OCI-LY1 (cell line): ENCODE results near the gene SYAP1.

Experiments
- H2AFZ ChIP-seq: fragments of 200-600 bp; sonication (generic), shearing (Covaris generic); 2 replicates; pipeline ENCODE4 v1.6.0; 2014; ENCODE audit warnings: antibody characterized with exemption, mild to moderate bottlenecking, low read length
- H3F3A ChIP-seq: fragments of 200-600 bp; sonication (generic), shearing (Covaris generic); 2 replicates; pipeline ENCODE4 v1.6.0; 2014; ENCODE audit warnings: mild to moderate bottlenecking, antibody characterized with exemption, low read length, moderate library complexity; ENCODE audit not compliant: insufficient read depth
- H3K27ac ChIP-seq: fragments of 200-600 bp; sonication (generic); 2 replicates; pipeline ENCODE4 v1.5.1; 2014; ENCODE audit warnings: low read length, mixed run types, mild to moderate bottlenecking, low read depth; ENCODE audit not compliant: poor library complexity, severe bottlenecking
- H3K27me3 ChIP-seq: fragments of 200-600 bp; sonication (generic); 2 replicates; pipeline ENCODE4 v1.6.0; 2014; ENCODE audit warnings: antibody characterized with exemption, mild to moderate bottlenecking, low read length, moderate library complexity; ENCODE audit not compliant: insufficient read depth
- H3K36me3 ChIP-seq: fragments of 200-600 bp; sonication (generic); 2 replicates; pipeline ENCODE4 v1.6.1; 2014; ENCODE audit warnings: mild to moderate bottlenecking, antibody characterized with exemption, low read length, moderate library complexity, mixed read lengths; ENCODE audit not compliant: insufficient read depth
- H3K4me1 ChIP-seq: fragments of 200-600 bp; sonication (generic); 2 replicates; pipeline ENCODE4 v1.5.1; 2014; ENCODE audit warnings: mild to moderate bottlenecking, low read length, moderate library complexity; ENCODE audit not compliant: insufficient read depth, severe bottlenecking
- H3K4me2 ChIP-seq: fragments of 200-600 bp; sonication (generic), shearing (Covaris generic); 2 replicates; pipeline ENCODE4 v1.6.1; 2014; ENCODE audit warnings: low read length
- H3K4me3 ChIP-seq: fragments of 200-600 bp; sonication (generic); 2 replicates; pipeline ENCODE4 v1.5.1; 2014; ENCODE audit warnings: low read length, low read depth, mild to moderate bottlenecking, mixed read lengths; ENCODE audit not compliant: poor library complexity, severe bottlenecking
- H3K79me2 ChIP-seq: fragments of 200-600 bp; shearing (Covaris generic); 2 replicates; pipeline ENCODE4 v1.6.1; 2016; ENCODE audit warnings: mixed run types, low read length, mixed read lengths; ENCODE audit not compliant: insufficient read depth
- H3K9ac ChIP-seq: fragments of 200-600 bp; sonication (generic), shearing (Covaris generic); 2 replicates; pipeline ENCODE4 v1.6.1; 2014; ENCODE audit warnings: mild to moderate bottlenecking, low read length, mixed read lengths
- H3K9me2 ChIP-seq: fragments of 200-600 bp; sonication (generic), shearing (Covaris generic); 2 replicates; pipeline ENCODE4 v1.6.1; 2014; ENCODE audit warnings: low read depth, mild to moderate bottlenecking, low read length, mixed read lengths
- H3K9me3 ChIP-seq: fragments of 200-600 bp; shearing (Covaris generic); 2 replicates; pipeline ENCODE4 v1.6.1; 2014; ENCODE audit warnings: low read length, mixed read lengths
- H4K20me1 ChIP-seq: fragments of 200-600 bp; sonication (generic), shearing (Covaris generic); 2 replicates; pipeline ENCODE4 v1.6.0; 2016; ENCODE audit warnings: mild to moderate bottlenecking, low read length; ENCODE audit not compliant: insufficient read depth
- EZH2 ChIP-seq: fragments of 200-600 bp; sonication (generic), shearing (Covaris generic); IDR thresholded peaks from 2 replicates; pipeline ENCODE4 v1.8.0; 2017; ENCODE audit warnings: borderline replicate concordance, mixed run types, mild to moderate bottlenecking, antibody characterized with exemption, low read length, moderate library complexity, mixed read lengths
- TF ChIP-seq, protein P1 (sequence below): fragments of 200-600 bp; sonication (generic), shearing (Covaris generic); IDR thresholded peaks from 2 replicates; pipeline ENCODE4 v1.5.1; 2017; ENCODE audit warnings: mild to moderate bottlenecking, antibody characterized with exemption, low read length, moderate library complexity, mixed read lengths

SYAP1 gene

GRCh38 chrX:16788477-16788876 is 69.1 kb downstream of the SYAP1 start:
- TF ChIP-seq EZH2, result no peak
- TF ChIP-seq, protein P1, sequence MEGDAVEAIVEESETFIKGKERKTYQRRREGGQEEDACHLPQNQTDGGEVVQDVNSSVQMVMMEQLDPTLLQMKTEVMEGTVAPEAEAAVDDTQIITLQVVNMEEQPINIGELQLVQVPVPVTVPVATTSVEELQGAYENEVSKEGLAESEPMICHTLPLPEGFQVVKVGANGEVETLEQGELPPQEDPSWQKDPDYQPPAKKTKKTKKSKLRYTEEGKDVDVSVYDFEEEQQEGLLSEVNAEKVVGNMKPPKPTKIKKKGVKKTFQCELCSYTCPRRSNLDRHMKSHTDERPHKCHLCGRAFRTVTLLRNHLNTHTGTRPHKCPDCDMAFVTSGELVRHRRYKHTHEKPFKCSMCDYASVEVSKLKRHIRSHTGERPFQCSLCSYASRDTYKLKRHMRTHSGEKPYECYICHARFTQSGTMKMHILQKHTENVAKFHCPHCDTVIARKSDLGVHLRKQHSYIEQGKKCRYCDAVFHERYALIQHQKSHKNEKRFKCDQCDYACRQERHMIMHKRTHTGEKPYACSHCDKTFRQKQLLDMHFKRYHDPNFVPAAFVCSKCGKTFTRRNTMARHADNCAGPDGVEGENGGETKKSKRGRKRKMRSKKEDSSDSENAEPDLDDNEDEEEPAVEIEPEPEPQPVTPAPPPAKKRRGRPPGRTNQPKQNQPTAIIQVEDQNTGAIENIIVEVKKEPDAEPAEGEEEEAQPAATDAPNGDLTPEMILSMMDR, result no peak
- Histone ChIP-seq H2AFZ (no peak overlapping the region), H3K9me2 (no peaks in the 10 kb centered on the region), H3K27me3 (no peaks in the 10 kb centered on the region), H3K9ac (peak overlapping the region; percentile 70; the same call in 1 of the 2 replicates), H3F3A (no peaks in the 10 kb centered on the region), H4K20me1 (no peaks in the 10 kb centered on the region), H3K9me3 (no peaks in the 10 kb centered on the region), H3K36me3 (peaks cover 35% of the 10 kb centered on the region), H3K4me2 (peak overlapping the region; percentile 83), H3K4me1 (peaks cover 23% of the 10 kb centered on the region), H3K27ac (no peak overlapping the region), H3K79me2 (peaks cover 51% of the 10 kb centered on the region), H3K4me3 (peak overlapping the region; percentile 68)

DNA sequence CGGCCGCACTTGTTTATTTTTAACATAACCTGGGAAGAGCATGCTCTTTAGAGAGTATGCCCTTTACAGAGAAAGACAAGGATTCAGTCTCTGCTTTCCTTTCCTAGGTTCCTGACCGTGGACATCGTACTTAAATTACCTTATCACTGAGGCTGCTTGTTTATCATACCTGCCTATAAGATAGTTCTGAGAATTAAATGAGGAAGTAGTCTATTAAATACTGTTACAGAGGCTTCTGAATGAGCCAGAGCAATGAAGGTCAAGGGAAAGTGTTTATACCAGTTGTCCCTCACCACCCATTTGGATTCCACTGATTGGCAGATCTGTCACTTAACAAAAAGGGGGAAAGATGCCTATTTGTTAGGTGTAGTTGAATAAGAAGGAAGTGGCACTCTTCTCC is 76.9 kb downstream of the SYAP1 start:
- Histone ChIP-seq H3K4me1 (no peaks in the 10 kb centered on the region), H3K9ac (no peak overlapping the region), H3K36me3 (peaks cover 49% of the 10 kb centered on the region)

GRCh38 chrX:16797358-16797757 is 77.9 kb downstream of the SYAP1 start:
- Histone ChIP-seq H3K4me3 (no peak overlapping the region), H3K79me2 (peaks cover 17% of the 10 kb centered on the region)
- TF ChIP-seq, protein P1, result no peak
- no peak for TF ChIP-seq EZH2

More for the DNA sequence above, 76.9 kb downstream of the SYAP1 start:
- H2AFZ ChIP-seq, result no peak overlapping the region
- H3K4me2 ChIP-seq, result no peak overlapping the region
- H3K27me3 ChIP-seq, result no peaks in the 10 kb centered on the region
- no peak overlapping the region for H3K4me3 ChIP-seq
- no peaks in the 10 kb centered on the region for H3K9me2 ChIP-seq
- H3K27ac ChIP-seq, result no peak overlapping the region
- H4K20me1 ChIP-seq, result no peaks in the 10 kb centered on the region
- peaks cover 19% of the 10 kb centered on the region for H3K79me2 ChIP-seq
- no peaks in the 10 kb centered on the region for H3F3A ChIP-seq
- H3K9me3 ChIP-seq, result no peaks in the 10 kb centered on the region
- TF ChIP-seq EZH2, result no peak

DNA sequence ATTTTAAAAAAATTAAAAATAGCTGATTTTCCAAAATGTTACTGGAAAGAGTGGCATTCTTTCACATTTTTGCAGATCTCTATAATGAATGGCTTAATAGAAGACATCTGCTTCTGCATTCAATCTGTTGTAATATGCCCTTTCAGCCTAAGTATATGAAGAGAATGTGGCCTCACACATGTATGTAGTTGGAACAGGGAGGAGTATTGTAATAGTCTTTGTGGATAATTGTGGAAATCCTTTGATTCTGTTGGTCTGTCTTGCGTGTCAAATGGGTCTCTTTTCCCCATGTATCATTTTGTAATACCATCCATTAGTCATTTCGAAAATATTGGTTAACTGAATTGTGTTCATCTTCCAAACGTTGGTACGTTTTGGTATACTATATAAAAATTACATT is 78.4 kb downstream of the SYAP1 start:
- H2AFZ ChIP-seq, result no peak overlapping the region
- H3K9me2 ChIP-seq, result no peaks in the 10 kb centered on the region
- no peak overlapping the region for H3K27ac ChIP-seq
- no peak overlapping the region for H3K4me3 ChIP-seq
- H3F3A ChIP-seq, result no peaks in the 10 kb centered on the region
- no peaks in the 10 kb centered on the region for H3K27me3 ChIP-seq
- H3K4me2 ChIP-seq, result no peak overlapping the region
- TF ChIP-seq, protein P1, result no peak
- no peak for TF ChIP-seq EZH2
- H3K4me1 ChIP-seq, result no peaks in the 10 kb centered on the region
- no peak overlapping the region for H3K9ac ChIP-seq
- peaks cover 17% of the 10 kb centered on the region for H3K79me2 ChIP-seq
- H3K9me3 ChIP-seq, result no peaks in the 10 kb centered on the region
- peaks cover 42% of the 10 kb centered on the region for H3K36me3 ChIP-seq
- no peaks in the 10 kb centered on the region for H4K20me1 ChIP-seq

More at GRCh38 chrX:16797358-16797757, 77.9 kb downstream of the SYAP1 start:
- no peak overlapping the region for H3K9ac ChIP-seq
- no peak overlapping the region for H2AFZ ChIP-seq
- H3K4me1 ChIP-seq, result no peaks in the 10 kb centered on the region
- H3K4me2 ChIP-seq, result no peak overlapping the region
- no peaks in the 10 kb centered on the region for H3K27me3 ChIP-seq
- H3K36me3 ChIP-seq, result peaks cover 40% of the 10 kb centered on the region
- no peak overlapping the region for H3K27ac ChIP-seq
- no peaks in the 10 kb centered on the region for H3K9me3 ChIP-seq
- no peaks in the 10 kb centered on the region for H3K9me2 ChIP-seq
- H3F3A ChIP-seq, result no peaks in the 10 kb centered on the region
- H4K20me1 ChIP-seq, result no peaks in the 10 kb centered on the region
